Activated CD4-positive, alpha-beta T cell treated with anti-CD3 and anti-CD28 coated beads, Interleukin-10, Interleukin-2, amounts not matched to agents 100 ng/mL and 50 ng/mL, durations not matched to agents 16 hours and 8 hours (primary cell): ENCODE results near the gene RAP2A.

ENCODE experiments used
- DNase-seq: peaks from one replicate; pipeline ENCODE4 v3.0.0-alpha.2; 2020

The RAP2A gene

DNA sequence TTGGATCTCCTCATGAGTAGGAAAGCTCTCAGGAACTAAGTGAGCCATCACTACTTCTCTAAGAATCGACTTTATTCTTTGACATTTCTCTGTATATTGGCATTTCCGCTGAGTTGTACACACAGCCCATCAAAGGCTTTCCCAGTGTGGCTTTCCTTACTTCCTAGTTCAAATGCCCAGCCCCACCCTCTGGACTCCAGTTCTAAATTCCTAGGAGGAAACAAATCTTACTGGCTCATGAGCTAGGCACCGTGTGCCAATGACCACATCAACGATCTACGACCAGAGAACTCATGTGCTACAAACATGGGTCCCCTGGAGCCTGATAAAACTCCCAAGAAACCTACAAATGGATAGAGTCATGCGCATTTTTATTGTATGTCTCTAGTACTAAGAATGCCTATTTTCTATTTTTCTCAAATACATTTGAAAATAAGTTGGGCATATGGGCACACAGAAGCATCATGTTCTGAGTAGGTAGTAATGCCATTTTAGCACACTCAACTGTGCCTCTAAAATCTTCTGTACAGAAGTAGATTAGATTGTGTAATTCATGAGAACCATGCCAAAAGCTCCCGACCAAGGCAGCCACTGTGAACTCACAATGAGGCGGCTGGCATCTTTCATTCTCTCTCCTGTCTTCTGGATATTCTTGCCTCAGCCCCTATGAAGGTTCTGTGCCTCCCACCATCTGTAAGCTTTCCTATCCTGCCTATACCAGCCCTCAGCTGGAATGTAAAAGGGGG lies 10.5 kb upstream of the RAP2A start:
- DNase-seq = no peak

DNA sequence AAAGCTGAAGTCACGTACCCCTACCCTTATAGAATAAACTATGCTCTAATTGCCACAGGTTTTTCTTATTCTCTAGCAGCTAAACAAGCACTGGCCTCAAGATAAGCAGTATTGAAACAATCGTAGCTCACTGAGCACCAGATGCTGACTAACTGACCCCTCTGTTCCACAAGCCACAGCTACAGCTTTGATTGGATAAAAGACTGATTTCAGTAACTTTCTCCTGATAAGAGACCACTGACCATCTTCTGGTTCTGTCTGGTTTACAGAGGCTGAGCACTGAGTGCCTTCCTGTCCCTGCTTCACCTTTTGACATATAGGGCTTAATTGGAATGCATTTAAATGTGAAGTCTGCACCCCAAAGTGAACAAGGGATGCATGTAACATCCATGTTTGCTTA lies 8.4 kb upstream of the RAP2A start:
- DNase-seq = no peak

DNA sequence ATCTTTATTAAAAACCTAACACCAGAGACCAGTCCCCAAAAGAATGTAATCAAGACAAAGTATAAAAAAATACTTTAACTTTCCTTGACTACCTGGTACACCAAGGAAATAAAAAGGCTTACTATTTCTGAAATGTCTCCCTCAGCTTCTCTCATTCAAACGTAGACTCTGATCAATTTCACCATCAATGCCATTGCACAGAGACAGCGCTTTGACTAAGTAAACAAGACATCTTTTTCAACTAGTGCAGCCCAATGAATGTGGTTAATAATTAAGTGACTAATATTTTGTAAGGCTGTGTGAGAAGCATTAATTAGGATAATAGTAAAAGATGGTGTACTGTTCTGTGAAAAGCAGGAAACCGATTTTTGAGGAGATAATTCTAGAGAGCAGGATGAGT lies 7.3 kb upstream of the RAP2A start:
- no peak for DNase-seq

DNA sequence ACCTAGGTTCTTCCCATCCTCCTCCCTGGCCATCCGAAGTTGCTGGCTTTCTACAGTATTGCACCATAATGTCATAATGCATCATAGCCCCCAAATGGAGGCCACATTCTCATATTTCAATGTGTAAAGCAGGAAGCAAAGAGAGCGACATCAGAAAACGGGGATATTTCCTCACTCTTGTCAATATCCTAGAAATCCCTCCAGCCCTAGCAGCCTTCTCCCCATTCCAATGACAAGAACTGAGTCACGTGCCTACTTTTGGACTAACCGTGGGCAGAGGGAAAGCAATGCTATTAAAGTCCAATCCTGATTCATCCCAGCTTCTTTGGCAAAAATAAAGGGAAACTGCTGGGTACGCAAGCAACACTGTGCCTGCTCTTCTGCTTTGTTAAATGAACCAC lies 4.3 kb upstream of the RAP2A start:
- no peak for DNase-seq

DNA sequence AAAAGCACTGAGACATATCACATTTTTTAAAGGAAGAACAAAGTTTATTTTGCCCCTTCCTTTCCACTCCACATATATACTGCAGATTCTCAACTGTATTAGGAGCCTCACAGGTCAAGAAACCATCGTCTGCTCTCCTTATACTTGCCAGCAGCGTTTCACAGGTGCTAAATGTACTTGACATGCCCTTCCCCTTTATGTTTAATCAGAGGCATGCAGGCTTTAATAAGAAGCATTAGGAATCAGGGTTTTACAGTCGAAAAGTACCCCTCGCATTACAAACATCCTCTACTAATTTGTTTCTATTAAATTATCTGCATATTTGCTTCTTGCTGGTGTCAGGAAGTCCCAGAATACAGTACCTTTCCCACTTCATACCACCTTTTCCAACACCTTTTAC lies 3.7 kb upstream of the RAP2A start:
- no peak for DNase-seq

DNA sequence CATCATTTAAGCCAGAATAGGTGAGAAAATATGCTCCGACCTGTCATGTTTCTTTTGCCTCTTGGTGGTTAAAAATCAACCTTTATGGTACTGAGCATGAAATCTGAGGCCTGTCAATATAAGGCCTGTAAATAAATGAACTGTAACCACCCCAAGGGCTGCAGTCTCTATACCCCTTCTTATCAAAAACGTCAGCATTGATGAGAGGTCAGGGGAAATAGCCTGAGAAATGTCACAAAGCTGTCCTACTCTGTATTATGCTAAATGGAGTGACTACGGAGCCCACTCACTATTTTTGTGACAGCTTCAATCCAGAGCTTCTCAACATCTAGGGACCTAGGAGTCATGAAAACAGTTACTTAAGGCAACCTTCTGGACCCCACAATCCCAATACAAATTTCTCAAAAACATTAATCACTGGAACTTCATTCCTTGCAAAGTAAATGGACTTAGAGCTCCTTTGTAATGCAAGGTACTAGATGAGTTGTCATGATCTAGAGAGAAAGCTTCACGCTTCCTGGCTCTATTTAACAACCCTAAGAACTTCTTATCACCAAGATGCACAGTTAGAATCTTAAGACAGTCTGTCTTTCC lies 2.7 kb upstream of the RAP2A start:
- DNase-seq = no peak

DNA sequence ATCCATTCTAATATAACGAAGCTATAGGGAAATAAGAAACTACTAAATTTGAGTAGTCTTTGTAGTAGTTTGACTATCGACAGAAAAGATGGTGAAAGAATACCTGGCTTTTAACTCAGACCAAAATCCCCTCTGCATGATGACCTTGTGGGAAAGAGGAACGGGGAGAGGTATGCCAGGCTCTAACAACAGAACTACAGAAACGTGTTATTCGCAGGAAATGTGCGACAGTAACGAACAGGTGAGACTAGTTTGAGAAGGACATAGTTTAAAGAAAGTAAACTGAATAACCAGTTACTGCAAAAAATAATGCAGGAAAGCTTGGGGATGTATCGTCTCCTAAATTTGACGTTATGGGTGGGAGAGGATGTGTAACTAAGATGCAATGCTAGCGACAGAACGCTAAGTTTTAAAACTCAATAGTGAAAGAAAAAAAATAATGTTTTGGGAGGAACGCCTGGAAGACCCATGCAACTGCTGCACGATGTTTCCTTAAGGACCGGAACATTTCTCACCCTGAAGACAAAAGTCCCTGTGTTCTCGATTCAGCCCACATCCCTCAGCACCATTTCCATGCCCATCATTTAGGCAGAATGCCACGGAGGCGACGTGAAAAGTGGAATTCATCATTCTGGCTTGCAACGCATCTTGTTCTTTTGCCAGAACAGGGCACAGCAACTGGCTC lies 1.6 kb upstream of the RAP2A start:
- DNase-seq = peak; percentile 14

DNA sequence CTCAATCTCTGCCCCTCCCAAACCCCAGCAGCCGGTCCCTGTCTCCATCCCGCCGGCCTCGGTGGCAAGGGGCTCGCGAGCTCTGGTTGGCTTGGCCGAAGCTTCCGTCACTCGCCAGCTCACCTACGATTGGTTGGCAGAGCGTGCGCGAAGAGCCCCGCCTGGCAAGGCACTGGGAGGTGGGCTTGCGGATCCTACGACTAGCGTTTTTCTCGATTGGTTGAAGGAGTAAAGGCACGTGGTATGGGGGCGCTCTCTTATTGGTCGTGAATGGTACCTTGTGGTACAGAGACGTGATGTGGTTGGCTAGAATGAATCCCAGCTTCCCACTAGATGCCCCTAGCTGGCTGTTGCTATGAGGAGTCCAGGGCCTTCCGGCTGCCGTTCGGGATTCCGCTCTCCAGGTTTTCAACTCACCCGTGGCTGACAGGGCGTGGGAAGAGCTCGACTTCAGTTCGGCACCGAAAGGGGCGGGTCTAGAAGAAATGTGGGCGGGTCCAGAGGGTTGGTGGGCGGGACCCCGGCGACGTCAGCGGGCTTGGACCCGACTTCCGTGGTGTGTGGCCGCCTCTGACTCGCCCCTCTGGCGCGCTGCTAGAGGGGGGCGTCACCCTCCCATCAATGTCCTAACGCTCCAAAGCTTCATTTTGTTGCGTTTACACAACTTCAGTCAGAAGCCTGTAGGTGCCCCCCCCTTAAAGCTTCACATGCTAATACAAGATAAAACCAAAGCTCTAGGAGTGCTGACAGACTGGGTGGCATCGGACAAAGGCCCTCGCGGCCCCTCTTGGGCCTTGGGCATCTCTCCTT lies 847 bp upstream of the RAP2A start:
- peak; percentile 99 for DNase-seq

DNA sequence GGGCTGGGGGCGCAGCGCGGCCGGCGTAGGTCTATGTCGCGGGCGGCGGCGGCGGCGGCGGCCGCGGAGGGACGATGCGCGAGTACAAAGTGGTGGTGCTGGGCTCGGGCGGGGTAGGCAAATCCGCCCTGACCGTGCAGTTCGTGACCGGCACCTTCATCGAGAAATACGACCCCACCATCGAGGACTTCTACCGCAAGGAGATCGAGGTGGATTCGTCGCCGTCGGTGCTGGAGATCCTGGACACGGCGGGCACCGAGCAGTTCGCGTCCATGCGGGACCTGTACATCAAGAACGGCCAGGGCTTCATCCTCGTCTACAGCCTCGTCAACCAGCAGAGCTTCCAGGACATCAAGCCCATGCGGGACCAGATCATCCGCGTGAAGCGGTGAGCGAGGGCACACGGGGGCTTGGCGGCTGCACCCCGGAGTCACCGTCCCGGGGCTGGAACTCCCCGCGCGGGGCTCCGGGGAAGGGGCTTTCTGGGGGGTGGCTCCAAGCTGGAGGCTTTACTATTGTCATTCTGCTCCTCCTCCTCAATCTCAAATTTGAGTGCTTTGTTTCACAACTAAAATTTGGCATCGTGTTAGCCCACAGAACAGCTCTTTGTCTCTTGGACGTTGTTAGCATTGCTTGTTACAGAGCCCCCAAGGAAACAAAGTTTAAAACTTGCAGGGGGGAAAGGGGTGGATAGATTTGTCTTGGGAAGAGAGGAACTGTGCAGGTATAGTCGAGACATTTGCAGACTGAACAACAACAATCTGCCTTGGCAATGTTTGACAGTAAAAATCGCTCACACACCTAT lies 630 bp downstream of the RAP2A start:
- DNase-seq = peak; percentile 30

DNA sequence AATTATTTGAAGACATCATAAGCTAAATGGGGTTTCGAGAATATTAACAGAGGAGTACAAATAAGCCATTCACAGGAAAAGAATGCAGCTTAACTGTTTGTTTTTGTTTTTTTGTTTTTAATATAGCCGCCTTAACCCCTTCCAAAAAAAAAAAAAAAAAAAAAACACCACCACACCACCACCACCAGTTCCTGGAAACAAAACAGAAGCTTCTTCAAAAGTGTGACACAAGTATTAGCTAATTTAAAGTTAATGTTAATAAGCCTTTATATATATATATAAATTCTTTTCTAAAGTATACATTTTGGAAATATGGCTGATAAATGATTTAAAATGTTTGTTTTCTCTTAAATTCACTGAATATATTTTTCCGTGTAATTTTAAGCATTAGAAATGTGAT lies 1.4 kb downstream of the RAP2A start:
- DNase-seq = no peak

DNA sequence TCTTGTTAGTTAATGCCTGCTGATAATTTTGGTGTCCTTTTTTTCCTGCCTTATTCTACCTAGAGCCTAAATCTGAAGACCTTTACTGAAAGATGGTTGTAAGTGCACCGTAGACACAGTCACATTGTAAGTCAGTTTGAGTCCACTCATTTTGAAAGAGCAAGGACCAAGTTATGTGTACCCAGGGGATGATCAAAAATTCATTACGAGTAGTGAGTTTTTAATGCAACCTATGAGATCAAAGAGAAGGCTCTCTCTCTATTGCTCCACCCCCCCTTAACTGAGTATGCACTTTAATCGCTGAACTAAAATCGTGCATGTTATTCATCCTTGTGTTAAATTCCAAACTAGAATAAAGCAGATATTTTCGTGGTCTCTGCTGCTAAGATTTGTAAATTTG lies 1.8 kb downstream of the RAP2A start:
- peak; percentile 80 for DNase-seq

DNA sequence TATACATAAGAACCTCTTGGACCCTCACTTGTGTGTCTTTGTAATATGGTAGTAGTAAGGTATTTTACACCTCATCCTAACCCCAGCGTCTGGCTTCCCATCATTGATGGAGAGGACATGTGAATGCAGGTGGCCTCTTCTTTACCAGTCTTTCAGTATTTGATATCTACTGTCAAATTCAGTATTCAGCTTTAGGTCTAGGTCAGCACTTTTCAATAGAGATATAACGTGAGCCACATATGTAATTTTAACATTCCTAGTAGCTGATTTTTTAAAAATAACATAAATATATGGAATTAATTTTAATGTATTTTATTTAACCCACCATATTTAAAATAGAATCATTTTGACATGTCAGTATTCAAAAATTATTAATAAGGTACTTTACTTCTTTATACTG lies 2.9 kb downstream of the RAP2A start:
- DNase-seq = no peak

DNA sequence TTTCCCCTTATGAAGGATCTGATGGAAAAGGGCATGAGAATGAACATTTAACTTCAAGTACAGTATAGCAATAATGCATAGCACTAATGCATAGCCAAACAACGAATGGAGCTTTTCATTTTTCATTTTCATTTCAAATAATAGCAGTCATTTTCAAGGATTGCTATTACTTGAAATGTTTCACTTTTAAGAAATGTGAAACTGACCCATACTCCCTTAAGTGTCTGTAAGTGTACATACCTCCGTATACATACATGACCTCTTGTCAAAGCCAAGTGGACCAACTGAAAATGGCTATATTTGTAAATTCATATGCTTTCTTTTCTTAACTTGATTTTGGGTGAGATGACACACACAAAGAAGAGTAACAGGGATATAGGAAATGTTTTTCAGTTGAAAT lies 3.8 kb downstream of the RAP2A start:
- peak; percentile 9 for DNase-seq

DNA sequence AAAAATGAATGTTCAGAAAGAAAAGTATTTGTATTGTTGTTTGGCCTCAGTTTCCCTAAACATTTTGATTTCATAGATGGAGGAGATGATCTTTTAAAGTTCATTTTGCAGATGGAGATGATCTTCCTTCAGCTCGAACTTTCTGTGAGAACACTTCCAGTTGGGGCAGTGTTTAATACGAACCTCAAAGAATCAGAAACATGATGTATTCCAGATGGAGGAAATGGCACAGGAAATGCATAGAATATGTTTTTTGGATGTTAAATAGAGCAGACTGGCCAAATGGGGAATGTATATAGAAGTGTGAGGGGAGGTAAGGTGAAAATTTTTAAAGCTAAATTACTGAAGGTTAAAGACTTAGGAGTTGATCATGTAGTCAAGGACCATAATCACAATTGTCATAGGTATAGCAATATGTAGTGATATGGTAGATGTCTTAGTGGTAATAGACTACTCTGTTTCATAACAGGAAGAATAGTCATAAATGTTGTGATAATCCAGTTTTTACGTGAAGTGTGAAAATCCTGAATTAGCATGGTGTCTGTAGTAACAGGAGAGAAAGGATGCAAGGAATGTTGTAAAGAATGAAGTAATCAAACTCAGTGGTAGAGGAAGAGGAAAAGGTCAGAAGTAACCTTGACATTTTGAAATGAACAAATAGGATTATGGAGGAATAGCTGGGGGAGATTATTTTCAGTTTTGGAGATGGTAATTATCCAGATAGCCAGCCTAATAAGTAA lies 5.1 kb downstream of the RAP2A start:
- no peak for DNase-seq

DNA sequence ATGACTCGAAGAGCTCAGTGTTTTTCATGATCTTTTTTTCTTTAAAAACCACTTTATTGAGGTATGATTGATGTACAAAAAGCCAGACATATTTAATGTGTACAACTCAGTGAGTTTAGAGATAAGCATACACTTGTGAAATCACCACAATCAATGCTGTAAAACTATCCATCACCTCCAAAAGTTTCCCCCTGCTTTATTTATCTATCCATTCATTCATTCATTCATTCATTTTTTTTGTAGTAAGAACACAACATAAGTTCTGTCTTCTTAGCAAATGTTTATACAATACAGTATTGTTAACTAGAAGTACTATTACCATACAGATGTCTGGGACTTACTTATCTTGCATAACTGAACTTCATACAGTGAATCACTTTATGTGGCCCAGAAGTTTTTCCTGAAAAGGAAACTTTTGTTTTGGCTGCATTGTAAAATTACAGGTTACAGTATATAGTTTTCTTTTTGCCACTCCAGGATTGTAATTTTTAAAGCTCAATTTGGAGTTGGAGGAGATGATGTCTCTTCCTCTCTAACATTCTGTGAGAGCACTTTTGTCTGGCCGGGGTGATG lies 6.7 kb downstream of the RAP2A start:
- no peak for DNase-seq

DNA sequence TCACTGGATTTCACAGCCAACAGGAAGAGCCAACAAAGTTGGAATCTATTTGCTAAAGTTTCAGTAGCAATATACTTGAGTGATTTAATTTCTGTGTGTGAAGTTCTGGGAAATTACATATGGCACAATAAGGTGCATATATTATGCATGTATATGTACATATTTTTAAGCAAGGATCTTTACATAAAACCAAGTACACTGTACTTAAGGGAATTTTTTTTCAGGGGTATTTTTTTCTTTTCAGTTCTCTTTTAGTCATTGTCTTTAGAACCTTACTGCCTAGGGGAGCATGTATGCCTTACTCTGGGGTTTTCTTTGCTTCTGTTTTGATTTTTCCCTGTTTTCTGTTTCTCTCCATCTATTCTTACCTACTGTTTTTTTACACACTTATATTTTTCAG lies 7.4 kb downstream of the RAP2A start:
- no peak for DNase-seq

DNA sequence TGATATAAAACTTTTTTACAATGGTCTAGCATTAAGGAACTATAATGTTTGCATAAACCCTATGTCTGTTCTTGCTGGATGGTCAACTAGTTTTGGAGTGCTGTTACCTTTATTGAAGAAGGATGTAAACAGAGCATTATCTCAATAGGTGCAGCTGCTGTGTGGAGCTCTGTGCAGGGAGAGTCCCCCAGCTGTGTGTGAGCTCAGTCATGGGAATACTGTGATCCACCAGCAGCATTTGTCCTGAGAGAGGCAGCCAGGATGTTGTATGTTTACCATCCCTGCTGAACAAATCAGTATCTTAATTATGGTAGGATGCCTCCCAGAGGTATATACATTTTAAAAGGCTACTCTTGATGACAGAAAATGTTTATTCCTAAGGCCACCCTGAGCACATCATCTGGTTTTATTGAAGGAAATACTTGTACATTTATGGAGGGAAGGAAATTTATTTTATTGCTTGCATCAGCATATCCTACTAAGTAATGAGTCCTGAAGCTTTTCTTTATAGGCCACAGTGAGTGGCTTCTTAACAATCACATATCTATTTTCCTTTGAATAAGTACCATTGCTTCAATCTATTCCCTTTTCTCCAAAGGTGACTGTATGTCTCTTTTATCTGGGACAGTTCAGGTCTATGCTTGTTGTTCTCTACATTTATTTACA lies 11.7 kb downstream of the RAP2A start:
- no peak for DNase-seq

DNA sequence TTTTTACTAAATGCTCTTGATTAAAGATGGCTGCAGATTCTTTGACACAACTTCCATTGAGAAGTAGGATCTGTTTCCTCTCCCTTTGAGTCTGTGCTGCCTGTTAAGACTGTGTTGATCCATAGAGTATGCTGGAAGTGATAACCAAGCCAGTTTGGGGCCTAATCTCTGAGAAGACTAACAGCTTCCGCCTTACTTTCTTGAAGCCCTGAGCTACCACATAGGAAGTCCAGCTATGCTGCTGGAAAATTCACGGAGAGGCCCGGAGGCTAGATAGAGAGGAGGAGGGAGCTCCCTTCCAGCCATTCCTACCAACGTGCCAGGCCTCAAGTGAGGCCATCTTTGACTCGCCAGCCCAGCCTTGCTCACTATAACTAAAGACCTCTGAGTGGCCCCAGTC lies 12.5 kb downstream of the RAP2A start:
- no peak for DNase-seq

DNA sequence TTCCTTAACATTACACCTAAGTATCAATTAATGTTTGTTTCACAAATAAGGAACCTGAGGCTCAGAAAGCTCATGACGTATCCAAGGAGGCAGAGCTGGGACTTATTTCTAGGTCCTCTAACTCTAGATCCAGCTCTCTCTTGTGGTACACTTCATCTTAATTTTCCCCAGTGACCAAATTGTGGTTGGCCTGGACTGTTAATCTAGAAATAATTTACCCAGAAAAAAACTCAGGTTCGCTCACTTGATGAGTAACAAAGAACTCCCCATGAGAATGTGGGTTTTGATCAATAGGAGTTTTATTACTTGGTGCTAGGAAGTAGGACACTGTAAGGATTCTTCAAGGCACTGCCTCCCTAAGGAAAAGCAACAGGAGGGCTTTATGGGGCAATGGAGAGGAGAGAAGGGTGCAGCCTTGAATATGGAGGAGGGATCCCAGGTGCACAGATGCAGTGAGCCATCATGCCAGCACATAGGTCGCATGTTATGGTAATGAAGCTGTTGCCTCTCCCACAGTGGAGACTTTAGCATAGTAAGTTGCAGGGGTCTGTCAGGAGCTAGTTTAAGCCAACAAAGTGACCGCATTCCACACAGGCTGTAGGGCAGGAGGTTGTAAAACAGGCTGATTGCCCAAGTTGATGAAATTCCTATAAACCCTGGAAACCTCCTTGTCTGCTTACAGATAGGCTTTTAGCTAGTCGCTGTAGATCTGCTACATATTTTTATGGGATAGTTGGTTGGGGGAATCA lies 14.7 kb downstream of the RAP2A start:
- no peak for DNase-seq

DNA sequence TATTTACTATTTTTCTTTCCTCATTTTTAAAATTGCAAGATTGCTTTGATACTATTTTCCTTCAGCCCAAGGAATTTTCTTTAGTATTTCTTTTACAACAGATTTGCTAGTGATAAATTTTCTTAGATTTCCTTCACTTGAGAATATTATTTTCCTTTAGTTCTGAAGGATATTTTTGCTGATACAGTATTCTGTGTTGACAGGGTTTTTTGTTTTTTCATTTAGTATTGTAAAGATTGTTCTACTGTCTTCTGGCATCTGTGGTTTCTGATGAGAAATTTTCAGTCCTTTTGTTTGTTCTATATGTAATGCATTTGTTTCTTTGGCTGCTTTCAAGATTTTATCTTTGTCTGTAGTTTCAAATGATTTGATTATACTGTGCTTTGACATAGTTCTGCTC lies 20.7 kb downstream of the RAP2A start:
- no peak for DNase-seq
